CD4-positive, alpha-beta T cell treated with Interleukin-4 for 1 hour (primary cell): ENCODE measurements around the gene PLXNC1.

Source experiments
- DNase-seq, 2 donors: peaks; one replicate each; pipeline ENCODE4 v3.0.0-alpha.2; 2020 to 2022

The PLXNC1 gene

DNA sequence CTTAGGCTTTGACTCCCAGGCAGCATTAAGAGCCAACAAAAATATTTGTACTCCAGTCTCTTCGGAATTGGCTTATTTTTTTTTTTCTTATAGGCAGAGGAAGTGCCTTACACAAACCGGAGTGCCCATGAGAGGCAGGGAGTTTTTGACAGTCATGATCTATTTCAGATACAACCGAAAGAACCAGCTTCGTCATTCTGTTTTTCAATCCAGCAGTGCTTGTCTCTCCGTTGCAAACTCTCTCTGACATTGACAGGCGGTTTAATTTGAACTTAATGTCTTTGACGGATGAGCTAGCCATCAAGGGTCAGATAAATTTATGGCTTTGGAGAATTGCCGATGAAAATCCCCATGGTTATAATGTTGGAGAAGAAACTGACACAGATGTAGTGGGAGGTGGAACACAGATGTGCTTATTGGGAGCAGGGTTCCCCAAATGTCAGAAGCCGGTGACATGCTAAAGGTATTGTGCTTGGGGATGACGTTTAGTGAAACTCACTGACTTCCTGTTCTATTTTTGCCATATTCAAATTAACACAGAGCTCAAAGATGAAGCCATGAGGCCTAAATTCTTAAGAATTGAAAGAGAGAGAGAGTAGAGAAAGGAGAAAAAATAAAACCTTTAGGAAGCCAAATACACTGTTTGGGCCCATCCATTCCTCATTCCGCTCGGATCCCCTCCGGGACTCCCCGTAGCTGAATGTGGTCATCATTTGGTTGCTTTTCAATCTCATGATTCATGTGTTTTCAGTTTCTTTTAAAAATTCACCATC, 59.7 kb downstream of the PLXNC1 start:
- peak; percentile 72 to 79 for DNase-seq

DNA sequence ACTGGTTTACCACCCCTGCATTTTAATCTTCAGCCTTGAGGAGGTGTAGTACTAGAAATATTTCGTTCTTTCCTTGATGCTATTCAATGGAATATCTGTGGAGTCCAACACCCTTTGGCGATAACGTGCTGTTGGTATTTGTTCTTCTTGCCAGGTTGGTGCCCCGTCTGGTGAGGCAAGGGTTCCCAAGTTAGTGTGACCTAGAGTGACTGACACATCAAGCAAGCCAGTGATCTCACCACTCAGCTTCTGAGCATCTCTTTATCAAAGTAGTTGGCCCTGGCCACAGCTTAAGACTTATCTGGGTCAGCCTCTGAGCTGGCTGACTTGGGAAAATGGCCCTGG, 60.2 kb downstream of the PLXNC1 start:
- peak in 1 of 2 donors; percentile 39 for DNase-seq

DNA sequence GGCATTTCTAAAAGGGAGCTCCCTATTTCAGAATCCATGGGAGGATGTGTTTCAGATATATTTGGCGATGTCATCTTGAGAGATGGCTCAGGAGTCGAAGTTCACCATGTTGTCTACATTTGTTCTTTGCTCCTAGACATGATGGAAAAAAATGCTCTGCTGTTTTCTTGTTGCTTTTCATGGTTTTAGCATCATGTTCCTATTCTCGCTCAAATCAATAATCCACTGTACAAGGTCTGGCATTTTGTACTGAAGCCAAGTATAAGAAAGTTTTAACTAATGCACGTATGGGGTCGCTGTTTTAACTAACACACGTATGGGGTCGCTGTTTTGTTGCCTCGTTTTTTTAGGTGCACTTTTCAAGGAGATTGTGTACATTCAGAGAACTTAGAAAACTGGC, 60.9 kb downstream of the PLXNC1 start:
- no peak for DNase-seq

DNA sequence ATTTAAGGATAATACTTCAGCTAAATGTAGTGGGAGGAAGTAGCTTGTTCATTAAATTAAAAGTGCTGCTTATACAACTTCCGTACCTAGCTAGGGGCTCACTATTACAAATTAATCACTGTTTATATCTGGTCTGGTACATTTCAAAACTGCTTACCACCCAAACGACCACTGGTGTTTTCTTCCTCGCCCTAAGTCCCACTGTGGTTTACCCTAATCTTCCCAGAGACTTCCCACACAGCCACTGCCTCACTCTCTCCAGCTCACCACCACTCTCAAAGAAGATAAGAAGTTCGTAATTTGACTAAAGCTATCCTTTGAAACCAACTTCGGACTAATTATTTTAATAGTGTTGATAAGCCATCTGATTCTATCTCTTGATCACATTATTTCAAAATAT, 62.6 kb downstream of the PLXNC1 start:
- DNase-seq, result no peak

DNA sequence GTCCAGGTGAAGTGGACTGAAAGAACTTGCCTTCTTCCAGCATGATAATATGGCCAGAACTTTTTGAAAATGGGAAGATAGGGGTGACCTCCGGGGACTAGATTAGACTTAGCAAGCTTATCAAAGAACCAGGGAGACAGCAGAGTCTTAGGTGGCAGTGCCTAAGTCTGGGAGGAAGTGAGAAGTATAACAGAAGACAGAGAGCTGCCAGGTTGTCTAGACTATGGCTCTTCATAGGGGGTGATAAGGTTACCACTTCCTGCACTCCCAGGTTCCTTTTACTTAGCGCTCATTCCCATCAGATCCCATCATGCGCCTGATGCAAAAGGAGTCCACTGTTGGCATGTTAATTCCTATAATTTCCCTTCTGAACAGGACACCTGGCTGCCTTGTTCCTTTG, 69.9 kb downstream of the PLXNC1 start:
- DNase-seq, result no peak

DNA sequence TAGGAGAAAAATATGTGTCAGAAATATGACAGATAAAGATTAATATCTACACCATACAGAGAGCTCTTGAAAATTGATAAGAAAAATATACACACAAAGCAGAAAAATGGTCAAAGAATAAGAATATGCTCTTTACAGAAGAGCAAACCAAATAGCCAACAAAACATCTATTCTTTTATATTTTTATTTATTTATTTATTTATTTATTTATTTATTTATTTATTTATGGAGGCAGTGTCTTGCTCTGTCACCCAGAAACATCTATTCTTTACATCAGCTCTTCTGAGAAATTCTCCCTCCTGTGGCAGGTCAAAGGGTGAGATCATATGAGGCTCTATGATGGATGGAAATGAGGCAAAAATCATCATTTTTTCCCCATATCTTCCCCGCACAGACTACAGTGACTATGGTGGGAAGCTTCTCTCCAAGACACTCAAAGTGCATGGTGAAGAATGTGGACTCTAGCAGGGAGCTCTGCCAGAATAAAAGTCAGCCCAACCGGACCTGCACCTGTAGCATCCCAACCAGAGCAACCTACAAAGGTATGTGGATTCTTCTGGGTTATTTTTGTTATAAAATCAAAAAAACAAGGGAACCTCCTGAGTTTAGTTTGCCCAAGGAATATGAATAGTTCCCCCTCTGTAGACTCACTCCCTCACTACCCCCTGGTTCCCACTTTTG, 71.4 kb downstream of the PLXNC1 start:
- no peak for DNase-seq

DNA sequence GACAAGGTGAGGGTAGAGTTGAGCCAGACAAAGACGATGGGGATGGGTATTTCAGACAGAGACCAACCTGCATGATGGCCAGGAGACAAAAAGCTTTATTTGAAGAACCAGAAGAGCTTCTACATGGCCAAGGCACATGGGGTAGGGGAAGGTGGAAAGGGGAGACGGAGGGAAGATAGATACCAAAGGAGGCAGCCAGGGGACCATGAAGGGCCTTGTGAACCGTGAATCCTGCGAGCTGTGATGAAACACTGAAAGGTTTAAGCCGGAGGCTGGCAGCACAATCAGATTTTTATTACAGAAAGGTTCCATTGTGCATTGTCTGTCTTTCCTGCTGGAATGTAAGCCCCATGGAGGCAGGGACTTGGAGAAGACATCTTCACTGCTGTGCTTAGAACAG, 72.4 kb downstream of the PLXNC1 start:
- DNase-seq, result no peak

DNA sequence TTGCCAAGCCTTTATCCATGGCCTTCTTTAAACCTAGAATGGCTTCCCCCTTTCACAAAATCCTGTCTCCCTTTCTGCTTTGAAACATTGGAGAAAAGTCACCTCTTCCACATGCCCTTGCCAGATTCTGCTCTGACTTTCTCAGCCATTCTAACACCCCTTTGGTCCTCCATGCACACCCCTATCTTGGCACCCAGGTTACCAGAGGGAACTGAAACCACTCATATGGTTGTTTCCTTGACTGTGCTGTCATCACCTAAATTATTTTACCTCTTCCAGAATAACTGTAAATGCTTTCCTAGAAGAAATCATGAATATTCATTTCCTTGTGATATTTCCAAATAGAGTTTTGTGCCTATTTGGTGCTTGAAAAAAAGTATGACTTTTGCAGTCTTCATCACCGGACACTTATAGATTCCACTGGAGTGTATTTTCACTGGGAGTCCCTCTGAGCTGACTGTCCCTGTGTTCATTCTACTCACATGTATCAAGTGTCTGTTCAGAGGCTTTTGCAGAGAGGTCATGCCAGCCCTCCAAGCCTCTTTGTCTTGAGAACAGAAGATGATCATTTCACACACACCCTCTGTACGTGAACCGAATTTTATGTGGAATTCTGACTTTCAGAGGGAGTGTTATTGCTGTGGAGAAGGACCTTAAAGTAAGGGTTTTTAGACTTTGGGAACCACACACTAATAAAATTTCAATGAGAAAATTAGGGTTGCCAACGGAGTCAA, 74.1 kb downstream of the PLXNC1 start:
- no peak for DNase-seq

DNA sequence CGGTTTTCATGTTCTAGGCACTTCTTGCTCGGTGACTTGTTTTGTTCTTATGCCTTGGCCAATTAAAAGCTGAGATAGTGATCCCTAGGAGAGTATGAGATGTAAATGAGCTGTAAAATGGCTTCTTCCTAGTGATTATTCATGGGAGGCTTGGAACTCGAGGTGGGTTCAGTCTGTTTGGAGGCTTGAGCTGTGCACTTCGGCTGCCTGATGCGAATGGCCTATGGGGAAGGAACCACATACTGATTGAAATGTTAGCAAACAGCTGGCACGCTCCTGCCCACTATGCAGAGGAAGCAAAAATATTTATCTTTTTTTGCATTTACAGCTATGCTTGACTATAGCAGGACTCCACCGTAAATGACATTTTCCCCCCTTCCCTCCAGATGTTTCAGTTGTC, 75.5 kb downstream of the PLXNC1 start:
- no peak for DNase-seq

DNA sequence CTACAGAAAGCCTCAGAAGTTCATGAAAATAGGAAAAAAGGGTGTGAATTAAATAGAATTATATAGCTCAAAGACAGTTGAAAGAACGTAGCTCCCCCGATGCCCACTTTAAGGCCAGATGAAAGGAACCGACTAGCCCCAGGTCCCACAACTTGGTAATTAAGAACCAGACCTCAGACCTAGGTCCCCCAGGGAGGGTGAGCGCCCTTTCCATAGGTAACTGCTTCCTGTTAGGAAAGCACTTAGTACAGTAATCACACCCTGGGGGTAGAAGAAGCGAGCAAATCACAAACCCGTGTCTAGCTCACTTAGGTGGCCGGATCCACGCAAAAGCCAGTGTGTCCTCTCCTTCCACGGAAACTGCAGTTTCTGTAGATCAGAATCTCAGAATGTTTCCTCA, 77.1 kb downstream of the PLXNC1 start:
- DNase-seq, result no peak

DNA sequence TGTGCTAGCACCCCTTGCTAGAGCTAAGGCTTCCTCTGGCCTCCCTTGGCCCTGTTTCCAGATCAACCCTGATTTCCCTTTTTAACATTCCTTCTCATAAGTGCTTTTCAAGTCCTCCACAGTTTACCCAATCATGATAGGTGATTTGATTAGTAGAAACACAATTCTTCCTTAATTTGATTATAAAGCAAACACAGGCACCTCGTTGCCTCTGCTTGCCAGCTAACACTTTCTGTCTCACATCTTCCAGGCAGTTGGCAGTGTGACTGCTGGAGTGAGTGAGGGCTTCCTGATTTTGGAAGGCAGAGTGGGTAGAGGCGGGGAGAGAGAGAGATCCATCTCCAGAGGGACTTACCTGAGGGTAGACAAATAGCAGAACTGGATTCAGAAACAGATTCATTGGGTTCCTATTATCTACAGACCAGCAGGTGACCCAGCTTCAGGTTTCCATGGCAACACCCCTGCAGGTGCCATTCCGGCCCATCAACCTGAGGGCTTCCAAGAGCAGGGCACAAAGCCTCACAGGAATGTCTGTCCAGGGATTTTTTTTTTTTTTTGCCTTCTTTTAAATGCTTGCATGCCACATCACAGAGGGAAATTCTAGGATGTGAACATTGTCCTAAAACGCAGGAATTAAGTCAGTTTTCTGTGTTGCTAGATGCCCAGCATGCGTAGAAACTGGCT, 77.7 kb downstream of the PLXNC1 start:
- DNase-seq, result no peak

DNA sequence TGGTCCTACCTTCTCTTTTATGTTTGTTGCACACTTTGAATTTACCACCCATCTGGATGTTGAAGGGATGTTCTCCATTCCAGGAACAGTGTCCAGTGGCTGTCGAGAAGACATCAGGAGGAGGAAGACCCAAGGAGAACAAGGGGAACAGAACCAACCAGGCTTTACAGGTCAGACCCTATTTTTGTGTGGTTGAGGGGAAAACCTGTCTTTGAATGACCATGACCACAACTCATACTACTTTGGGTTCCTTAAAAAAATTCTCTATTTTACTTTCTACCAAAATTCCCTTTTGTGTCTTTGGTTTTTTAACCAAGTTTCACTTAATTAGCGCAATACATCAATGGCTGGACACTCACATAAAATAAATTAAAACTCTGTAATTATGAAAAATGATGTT, 78.7 kb downstream of the PLXNC1 start:
- DNase-seq, result no peak

DNA sequence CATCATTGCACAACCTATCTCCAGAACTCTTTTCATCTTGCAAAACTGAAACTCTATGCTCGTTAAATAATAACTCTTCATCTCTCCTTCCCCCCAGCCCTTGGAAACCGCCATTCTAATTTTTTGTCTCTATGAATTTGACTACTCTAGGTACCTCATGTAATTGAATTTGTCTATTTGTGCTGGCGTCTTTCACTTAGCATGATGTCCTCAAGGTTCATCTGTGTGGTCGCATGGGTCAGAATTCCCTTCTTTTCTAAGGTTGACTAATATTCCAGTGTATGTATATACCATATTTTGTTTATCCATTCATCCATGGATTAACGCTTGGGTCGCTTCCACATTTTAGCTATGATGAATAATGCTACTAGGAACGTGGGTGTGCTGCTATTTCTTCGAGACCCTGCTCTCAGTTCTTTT, 80.1 kb downstream of the PLXNC1 start:
- no peak for DNase-seq

DNA sequence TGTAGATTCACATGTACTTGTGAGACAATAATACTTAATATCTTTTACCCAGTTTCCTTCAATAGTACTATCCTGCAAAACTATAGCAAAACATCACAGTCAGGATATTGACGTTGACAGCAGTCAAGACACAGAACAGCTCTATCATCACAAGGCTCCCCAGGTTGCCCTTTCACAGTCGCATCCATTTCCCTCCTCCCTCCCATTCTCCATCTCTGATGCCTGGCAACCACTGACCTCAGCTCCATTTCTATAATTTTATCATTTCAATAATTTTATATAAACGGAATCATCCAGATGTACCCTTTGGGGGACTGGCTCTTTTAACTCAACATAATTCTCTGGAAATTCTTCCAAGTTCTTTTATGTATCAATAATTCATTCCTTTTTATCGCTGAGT, 81.5 kb downstream of the PLXNC1 start:
- DNase-seq, result no peak

DNA sequence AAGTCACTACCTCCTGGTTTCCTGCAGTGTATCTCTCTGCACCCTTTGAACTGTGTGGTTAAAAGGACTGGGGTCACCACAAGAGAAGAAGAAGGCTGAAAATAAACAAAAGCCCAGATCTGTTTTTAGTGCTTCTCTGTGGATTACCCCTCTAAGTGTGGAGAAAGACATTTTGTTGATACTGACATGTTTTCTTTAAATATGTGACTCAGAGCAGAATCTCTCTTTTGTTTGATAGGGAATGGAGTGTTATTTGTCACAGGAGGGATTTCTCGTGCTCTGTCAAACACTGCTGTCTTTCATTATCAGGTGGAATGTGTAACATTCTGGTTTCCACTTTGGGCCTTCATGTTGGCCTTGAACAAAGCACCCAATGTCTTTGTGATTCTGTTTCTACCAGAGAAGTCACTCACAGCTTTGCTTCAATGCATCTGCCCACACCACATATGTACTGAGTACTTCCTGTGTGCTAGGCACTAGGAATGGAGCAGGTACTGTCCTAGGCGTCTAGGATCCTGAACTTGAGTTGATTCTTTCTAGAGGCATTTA, 82.1 kb downstream of the PLXNC1 start:
- no peak for DNase-seq

DNA sequence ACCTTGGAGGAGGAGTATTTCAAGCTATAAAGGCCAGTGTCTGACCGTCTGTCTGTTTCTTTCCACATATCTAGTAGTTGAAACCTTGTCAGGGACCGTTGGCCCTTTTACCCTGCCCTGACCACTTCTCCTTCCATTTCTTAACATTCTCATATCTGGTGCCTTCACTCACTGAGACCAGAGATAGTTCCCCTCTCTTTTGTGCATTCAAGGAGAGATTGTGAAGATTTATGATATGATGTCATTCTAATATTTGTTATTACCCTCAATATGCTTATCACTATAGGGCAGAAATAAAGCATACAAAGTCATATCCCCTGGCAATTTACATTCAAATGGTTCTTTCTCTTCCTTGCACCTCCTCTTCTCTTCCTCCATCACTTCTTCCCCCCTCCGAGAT, 83.3 kb downstream of the PLXNC1 start:
- DNase-seq, result no peak

DNA sequence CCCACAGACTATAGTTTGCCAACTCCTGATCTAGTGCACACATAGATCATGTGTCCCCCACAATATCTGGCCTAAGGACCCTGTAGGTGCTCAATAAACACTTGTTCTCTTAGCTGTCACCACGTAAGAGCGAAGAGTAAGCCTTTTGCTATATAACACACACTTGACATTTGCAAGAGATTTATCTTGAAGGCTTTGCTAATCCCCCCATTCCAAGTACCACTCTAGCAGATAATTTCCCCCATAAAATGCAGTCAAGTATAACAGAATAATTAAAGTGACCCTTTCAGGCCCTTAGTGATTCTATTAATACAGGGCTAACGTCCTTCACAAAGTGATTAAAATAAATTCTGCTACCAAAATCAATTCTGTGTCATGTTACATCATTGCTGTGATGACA, 87.5 kb downstream of the PLXNC1 start:
- DNase-seq, result no peak

DNA sequence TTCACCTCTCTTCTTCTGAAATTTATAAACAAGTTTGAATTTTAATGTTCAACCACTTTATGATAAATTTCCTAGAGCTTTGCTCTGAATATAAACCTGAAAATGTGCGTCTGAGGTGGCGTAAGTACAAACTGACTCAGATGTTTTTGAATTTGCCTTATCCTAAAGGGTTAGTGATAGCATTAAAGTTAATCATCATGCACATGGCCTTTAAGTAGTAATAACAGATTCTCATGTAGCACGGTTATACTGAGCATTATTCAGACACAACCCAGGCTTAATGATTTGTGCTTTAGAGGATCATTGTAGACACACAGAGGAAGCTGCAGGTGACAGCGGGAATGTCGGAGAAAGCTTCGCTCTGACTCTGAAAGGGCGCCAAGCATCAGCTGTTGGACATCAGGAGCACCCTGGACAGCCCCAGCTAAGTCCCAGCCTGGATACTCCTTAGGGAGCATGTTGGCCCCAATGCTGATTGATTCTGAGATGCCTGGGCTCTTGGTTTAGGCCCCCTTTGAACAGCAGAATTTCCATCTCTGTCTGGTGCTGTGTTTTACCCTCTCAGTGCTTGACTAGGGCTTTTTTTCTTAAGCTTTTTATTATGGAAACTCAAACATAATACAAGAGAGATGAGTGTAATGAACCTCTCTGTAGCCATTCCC, 91.1 kb downstream of the PLXNC1 start:
- DNase-seq, result no peak

DNA sequence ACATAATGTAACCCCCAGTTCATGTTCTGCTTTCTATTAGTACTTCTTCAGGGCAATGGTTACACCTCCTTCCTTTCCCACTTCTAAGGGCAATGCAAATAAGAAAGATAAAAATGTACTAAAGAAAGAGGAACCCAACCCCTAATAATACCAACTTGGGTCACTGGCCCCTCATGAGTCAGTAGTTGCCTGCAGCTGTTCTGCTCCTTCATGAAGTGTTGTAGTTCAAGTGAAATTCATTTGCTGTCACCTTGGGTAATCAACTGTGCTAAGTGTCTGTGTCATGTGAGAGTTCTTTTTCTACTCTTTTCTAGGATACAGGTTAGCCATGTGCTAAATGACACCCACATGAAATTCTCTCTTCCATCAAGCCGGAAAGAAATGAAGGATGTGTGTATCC, 91.8 kb downstream of the PLXNC1 start:
- peak in 1 of 2 donors; percentile 74 for DNase-seq

DNA sequence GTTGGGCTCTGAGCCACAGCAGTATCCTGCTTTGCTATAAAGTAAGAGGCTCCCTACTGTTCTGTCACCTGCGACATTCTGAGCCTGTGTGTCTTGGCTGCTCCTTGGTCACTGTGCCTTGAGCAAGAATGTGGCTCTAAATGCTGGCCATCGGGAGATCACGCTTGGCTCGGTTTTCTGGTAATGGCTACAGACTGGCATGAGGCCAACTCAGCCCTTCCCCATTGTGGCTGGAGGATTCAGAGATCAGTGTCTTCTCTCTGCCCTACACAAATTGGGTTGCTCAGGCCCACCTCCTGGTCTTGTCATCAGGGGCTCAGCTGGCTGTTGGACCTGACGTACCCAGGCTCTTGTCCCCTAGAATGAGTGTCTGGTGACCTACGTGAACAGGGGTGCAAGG, 94.5 kb downstream of the PLXNC1 start:
- DNase-seq, result no peak

DNA sequence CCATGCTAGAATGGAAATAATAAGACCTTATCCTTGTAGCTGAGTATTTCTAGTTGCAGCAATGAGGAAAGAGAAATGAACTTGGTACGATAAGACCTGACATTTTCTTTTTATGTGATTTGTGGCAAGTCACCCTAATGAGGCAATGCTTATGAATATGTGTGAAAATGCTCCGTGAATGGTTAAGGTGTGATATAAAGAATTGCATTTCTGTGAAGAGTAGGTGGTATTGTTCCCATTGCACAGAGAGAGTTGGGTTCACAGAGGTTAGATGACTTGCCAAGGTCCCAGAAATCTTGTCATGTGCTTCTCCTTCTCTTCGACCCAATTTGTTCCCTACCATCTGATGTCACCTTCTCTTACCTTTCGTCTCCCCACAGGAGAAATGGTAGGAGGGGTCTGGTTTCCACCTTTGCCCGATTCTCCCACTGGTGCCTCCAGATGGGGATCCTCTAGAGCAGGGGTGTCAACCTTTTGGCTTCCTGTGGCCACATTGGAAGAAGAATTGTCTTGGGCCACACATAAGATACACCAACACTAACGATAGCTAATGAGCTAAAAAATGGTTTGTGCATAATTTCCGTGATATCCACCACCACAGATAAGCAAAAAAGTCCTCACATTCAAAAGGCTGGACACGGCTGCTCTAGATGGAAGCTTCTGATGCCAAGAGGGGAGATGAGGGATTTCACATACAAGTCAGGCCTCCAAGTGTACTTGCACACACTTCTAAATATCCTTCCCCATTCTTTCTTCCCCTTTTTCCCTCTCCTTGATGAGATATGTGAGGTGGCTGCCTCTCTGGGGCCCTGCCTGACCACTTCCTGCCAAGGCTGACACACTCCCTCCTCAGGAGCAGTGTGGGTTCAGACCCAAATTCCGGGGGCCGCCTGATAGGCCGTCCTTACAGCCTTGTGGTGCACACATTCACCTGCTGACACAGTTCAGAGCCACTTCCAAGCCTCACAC, 96.1 kb downstream of the PLXNC1 start:
- DNase-seq, result peak; percentile 43 to 69
